CD4-positive, alpha-beta T cell (primary cell): Measurements from ENCODE around the gene TMEM114. TPM values are rescaled to one million over a fixed set of nuclear protein-coding genes. Genes with fewer than 3 reads are reported as not detected.

ENCODE experiments used
- ATAC-seq: fragments of 200-7000 bp; cut with Tn5 transposase; one replicate; pipeline ENCODE4 v1.10.0; 2022; ENCODE audit warnings: mild to moderate bottlenecking; ENCODE audit not compliant: poor library complexity
- CTCF ChIA-PET: fragments of 350-600 bp; sonication (Branson Sonifier 250); formaldehyde crosslinking; loops from one replicate; lab custom pipeline; 2021; ENCODE audit warnings: antibody characterized with exemption, inconsistent platforms; lab: Charles Lee
- POLR2A ChIA-PET: fragments of 350-600 bp; sonication (Branson Sonifier 250); formaldehyde crosslinking; loops from one replicate; lab custom pipeline; 2021; ENCODE audit warnings: antibody characterized with exemption, inconsistent platforms; lab: Charles Lee
- DNase-seq, 14 experiments: peaks; one replicate each; pipeline ENCODE4 v3.0.0-alpha.2; 2013 to 2020; ENCODE audit warnings: mixed read lengths in 2 of 14
- H3K27ac ChIP-seq, 2 donors: one replicate each; pipeline versions ENCODE4 v1.5.1 to v1.7.0; 2013; ENCODE audit warnings: low read length in 2 of 2, low read depth in 1 of 2, mild to moderate bottlenecking in 1 of 2
- H3K27me3 ChIP-seq, 2 experiments: 1 replicate in 1 of 2; 2 replicates in 1 of 2; pipeline versions ENCODE4 v1.6.1 to v1.7.0; 2013; ENCODE audit warnings: low read length in 2 of 2, control low read depth in 1 of 2, mild to moderate bottlenecking in 1 of 2, moderate library complexity in 1 of 2; ENCODE audit not compliant: insufficient read depth in 2 of 2, control insufficient read depth in 1 of 2
- H3K36me3 ChIP-seq: one replicate; pipeline ENCODE4 v1.6.1; 2013; ENCODE audit warnings: low read length, control low read depth; ENCODE audit not compliant: insufficient read depth
- H3K4me1 ChIP-seq: one replicate; pipeline ENCODE4 v1.6.1; 2013; ENCODE audit warnings: low read length, control low read depth; ENCODE audit not compliant: insufficient read depth
- H3K4me3 ChIP-seq: one replicate; pipeline ENCODE4 v1.5.1; 2013; ENCODE audit warnings: mild to moderate bottlenecking, low read length, moderate library complexity
- H3K9me3 ChIP-seq, 2 experiments: 1 replicate in 1 of 2; 2 replicates in 1 of 2; pipeline versions ENCODE4 v1.6.1 to v1.7.0; 2013; ENCODE audit warnings: low read length in 2 of 2, mild to moderate bottlenecking in 2 of 2, control low read depth in 1 of 2, moderate library complexity in 1 of 2; ENCODE audit not compliant: control insufficient read depth in 1 of 2, insufficient read depth in 1 of 2
- H3K27ac Mint-ChIP-seq: one replicate; pipeline ENCODE4 v1.8.0; 2020; ENCODE audit warnings: mixed read lengths
- H3K27me3 Mint-ChIP-seq: one replicate; pipeline ENCODE4 v1.8.0; 2021; ENCODE audit warnings: mixed read lengths
- H3K36me3 Mint-ChIP-seq: one replicate; pipeline ENCODE4 v1.8.0; 2021; ENCODE audit warnings: low read depth, mixed read lengths
- H3K4me1 Mint-ChIP-seq: one replicate; pipeline ENCODE4 v1.8.0; 2021; ENCODE audit warnings: low read depth, mixed read lengths
- H3K4me3 Mint-ChIP-seq: one replicate; pipeline ENCODE4 v1.8.0; 2020; ENCODE audit warnings: mild to moderate bottlenecking, mixed read lengths
- H3K9me3 Mint-ChIP-seq: one replicate; pipeline ENCODE4 v1.8.0; 2020; ENCODE audit warnings: mixed read lengths
- intact Hi-C, 2 experiments: fragments of 100-400 bp; cut with DNase I in 1 of 2; cut with micrococcal nuclease in 1 of 2; formaldehyde crosslinking; loops; one replicate each; pipeline versions ENCODE4 v1.15.1 to v1.9.0; 2023 to 2025; cut with DNase I, micrococcal nuclease
- total RNA-seq, 174 experiments: library from RNA in 2 of 174; stranded (reverse) in 2 of 174; gene quantifications; one replicate each; pipeline ENCODE4 v1.2.3 and lab custom pipeline; 2021 to 2026
- TF ChIP-seq, protein P1 (sequence below): fragments of 200-600 bp; IDR thresholded peaks from one replicate; pipeline ENCODE4 v1.8.0; 2022; ENCODE audit warnings: antibody characterized with exemption, mild to moderate bottlenecking

Gene TMEM114
- total RNA-seq, 2 experiments from 2014 or later, result not detected

DNA sequence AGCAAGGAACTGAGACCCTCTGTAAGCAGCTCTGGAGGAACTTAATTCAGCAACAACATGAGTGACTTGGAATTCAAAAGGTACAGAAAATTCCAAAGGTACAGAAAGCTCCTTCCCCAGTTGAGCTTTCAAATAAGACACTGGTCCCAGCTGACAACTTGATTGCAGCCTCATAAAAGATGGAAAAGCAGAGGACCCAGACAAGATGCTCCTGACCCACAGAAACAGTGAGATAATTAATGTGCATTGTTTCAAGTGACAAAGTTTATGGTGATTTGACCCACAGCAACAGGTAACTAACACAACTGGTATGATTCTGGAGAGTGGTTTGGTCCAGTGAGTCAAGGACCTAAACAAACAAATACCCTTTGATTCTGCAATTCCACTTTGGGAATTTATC is 15.2 kb upstream of the TMEM114 start:
- no peak overlapping the region for H3K4me3 Mint-ChIP-seq
- ChIA-PET CTCF (no interaction called here), POLR2A (no interaction called here)
- Histone ChIP-seq H3K27me3 (peaks cover 0 to 2% of the 10 kb centered on the region in 2 experiments), H3K27ac (no peak overlapping the region), H3K36me3 (no peaks in the 10 kb centered on the region), H3K4me3 (no peak overlapping the region), H3K4me1 (no peaks in the 10 kb centered on the region), H3K9me3 (no peaks in the 10 kb centered on the region)
- no peaks in the 10 kb centered on the region for H3K9me3 Mint-ChIP-seq
- TF ChIP-seq, protein P1, sequence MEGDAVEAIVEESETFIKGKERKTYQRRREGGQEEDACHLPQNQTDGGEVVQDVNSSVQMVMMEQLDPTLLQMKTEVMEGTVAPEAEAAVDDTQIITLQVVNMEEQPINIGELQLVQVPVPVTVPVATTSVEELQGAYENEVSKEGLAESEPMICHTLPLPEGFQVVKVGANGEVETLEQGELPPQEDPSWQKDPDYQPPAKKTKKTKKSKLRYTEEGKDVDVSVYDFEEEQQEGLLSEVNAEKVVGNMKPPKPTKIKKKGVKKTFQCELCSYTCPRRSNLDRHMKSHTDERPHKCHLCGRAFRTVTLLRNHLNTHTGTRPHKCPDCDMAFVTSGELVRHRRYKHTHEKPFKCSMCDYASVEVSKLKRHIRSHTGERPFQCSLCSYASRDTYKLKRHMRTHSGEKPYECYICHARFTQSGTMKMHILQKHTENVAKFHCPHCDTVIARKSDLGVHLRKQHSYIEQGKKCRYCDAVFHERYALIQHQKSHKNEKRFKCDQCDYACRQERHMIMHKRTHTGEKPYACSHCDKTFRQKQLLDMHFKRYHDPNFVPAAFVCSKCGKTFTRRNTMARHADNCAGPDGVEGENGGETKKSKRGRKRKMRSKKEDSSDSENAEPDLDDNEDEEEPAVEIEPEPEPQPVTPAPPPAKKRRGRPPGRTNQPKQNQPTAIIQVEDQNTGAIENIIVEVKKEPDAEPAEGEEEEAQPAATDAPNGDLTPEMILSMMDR, result no peak
- H3K36me3 Mint-ChIP-seq, result no peaks in the 10 kb centered on the region
- ATAC-seq, result no peak
- intact Hi-C loops, result no loop called here
- H3K27me3 Mint-ChIP-seq, result peaks cover 13% of the 10 kb centered on the region
- no peak overlapping the region for H3K27ac Mint-ChIP-seq
- no peaks in the 10 kb centered on the region for H3K4me1 Mint-ChIP-seq
- no peak for DNase-seq

DNA sequence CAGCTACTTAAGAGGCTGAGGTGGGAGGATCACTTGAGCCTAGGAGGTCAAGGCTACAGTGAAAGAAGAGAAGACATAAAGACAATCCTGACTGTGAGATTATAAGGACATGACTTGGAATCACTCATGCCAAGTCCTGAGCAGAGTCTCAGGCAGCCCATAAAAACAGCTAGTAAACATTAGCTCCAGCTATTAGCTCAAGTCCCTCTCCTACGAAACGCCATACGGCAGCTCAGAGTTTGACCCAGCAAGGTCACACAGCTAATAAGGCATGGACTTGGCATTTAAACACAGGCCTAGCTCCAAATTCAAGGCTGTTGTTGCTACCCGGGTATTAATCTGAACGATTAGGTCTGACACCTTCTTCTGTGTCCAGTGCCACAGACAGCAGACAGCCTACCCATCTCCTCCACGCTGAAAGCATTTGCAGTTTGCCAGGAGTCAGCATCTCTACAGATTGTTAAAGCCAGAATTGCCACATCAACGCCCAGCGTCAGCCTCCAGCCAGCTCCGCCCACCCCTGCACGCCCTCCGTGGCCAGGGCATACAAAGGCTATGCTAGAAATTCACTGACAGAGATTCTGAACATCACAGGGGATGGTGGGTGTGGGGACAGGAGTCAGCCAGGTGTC is 9.9 kb upstream of the TMEM114 start:
- no peak for DNase-seq
- no peak overlapping the region for H3K4me3 Mint-ChIP-seq
- ATAC-seq, result no peak
- H3K36me3 Mint-ChIP-seq, result no peaks in the 10 kb centered on the region
- H3K4me1 Mint-ChIP-seq, result no peaks in the 10 kb centered on the region
- H3K4me3 ChIP-seq, result no peak overlapping the region
- H3K36me3 ChIP-seq, result no peaks in the 10 kb centered on the region
- ChIA-PET CTCF (no interaction called here), POLR2A (no interaction called here)
- H3K27me3 Mint-ChIP-seq, result no peaks in the 10 kb centered on the region
- TF ChIP-seq, protein P1, result no peak
- H3K9me3 ChIP-seq, result no peaks in the 10 kb centered on the region
- H3K4me1 ChIP-seq, result no peaks in the 10 kb centered on the region
- H3K9me3 Mint-ChIP-seq, result no peaks in the 10 kb centered on the region
- no peak overlapping the region for H3K27ac ChIP-seq
- H3K27ac Mint-ChIP-seq, result no peak overlapping the region
- intact Hi-C loops, result no loop called here
- no peaks in the 10 kb centered on the region for H3K27me3 ChIP-seq

DNA sequence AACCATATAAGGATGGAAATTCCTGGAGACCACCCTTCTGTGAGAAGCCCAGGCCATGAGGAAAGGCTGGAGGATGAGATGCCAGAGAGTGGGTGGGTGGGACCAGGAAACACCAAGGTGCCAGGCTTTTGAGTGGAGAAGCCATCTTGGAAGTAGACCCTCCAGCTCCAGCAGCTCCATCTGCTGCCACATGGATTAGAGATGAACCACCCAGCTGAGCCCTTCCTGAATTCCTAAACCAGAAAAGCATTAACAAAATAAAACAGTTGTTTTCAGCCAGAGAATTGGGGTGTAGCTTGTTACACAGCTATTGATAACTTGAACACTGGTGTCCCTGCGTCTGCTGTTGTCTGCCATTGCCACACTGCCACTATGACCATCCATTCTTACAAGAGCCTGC is 6.3 kb upstream of the TMEM114 start:
- H3K27me3 Mint-ChIP-seq, result no peaks in the 10 kb centered on the region
- CTCF ChIA-PET, result no interaction called here
- no peak for ATAC-seq
- DNase-seq, result no peak
- no peaks in the 10 kb centered on the region for H3K9me3 Mint-ChIP-seq
- Histone ChIP-seq H3K9me3 (no peaks in the 10 kb centered on the region), H3K4me1 (no peaks in the 10 kb centered on the region), H3K4me3 (no peak overlapping the region), H3K36me3 (no peaks in the 10 kb centered on the region), H3K27ac (no peak overlapping the region), H3K27me3 (peaks cover 6 to 7% of the 10 kb centered on the region in 2 experiments)
- no peaks in the 10 kb centered on the region for H3K4me1 Mint-ChIP-seq
- TF ChIP-seq, protein P1, result no peak
- POLR2A ChIA-PET, result no interaction called here
- H3K36me3 Mint-ChIP-seq, result no peaks in the 10 kb centered on the region
- intact Hi-C loops, result no loop called here
- H3K27ac Mint-ChIP-seq, result no peak overlapping the region
- H3K4me3 Mint-ChIP-seq, result no peak overlapping the region
